ENCODE results near the gene PTGES3L. TPM values are rescaled to one million over a fixed set of nuclear protein-coding genes. Genes with fewer than 3 reads are reported as not detected.
"Not testable (repeated sequence)": the region's sequence is repeated elsewhere in the genome, so short reads cannot be mapped to it uniquely, and the experiment has no call there.

PTGES3L gene
- total RNA-seq, 1 donor from 2014 or later, result 0.13 TPM

DNA sequence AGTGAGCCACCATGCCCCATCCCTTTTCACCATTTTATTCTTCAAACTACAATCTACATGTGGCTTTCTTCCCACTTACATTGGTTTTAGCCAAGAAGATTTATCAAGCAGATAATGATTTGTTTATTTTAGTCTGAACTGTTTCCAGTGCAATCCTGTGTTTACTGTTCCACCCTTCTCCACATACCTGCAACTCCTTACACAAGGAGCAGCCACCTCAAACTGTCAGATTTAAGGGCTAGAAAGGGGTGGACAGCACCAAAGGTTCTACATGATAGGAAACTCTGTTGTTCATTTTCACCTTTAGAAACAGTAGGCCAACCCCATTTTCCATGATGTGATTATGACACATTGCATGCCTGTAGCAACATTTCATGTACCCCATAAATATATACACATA, 2.4 kb upstream of the PTGES3L start:
- DNase-seq (ENCODE audit: low read depth in 2 of 2), result no peak

DNA sequence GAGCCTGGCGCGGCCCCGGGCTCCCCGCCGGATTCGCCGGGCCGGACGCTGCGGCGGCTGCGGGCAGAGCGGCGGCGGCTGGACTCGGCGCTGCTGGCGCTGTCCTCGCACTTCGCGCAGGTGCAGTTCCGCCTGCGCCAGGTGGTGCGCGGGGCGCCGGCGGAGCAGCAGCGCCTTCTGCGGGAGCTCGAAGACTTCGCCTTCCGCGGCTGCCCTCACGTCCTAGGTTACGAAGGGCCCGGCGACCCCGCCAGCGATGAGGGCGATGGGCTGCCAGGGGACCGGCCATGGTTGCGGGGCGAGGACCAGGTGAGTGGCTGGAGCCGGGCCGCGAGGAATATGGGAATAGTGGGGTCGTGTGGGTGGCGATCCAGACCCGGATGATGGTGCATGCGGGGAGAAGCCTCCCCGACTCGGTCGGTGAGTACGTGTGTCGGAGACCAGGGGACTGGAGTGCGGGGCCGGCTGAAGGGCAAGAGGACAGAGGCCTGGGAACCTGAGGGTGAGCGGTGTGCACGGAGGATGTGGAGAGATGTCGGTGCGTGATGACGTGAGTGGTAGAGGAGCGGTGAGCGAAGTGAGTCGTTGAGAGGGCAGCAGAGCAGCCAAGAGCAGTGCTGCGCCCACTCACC, 1.0 kb upstream of the PTGES3L start:
- peak in 1 of 2 donors; percentile 66 for DNase-seq (ENCODE audit: low read depth in 2 of 2)

DNA sequence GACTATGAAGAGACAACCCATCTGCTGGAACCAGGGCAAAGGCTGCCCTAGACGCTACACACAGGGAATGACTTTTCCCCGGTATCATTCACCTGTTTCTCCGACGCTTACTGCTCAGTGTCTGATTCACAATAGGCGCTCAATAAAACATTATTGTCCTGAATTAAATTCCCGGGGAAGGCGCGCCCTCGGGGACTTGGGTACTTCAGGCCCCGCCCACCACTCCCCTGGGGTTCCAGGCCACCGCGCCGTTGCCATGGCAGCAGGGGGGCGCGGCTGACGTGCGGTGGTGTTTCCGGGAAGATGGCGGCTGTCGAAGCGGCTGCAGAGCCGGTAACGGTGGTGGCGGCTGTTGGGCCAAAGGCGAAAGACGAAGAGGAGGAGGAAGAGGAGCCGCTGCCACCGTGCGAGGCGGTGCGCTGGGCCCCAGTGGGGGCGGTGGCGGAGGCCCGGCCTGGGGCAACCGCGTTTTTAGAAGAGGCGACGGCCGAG, 440 bp upstream of the PTGES3L start, which contains the start of gene RUNDC1:
Gene RUNDC1, plus strand, starts transcription at position 292 of the 492 bp plus-strand sequence. Its CDS starts 12 bp downstream, at position 304.
- peak; percentile 60 to 84 for DNase-seq (ENCODE audit: low read depth in 2 of 2)

DNA sequence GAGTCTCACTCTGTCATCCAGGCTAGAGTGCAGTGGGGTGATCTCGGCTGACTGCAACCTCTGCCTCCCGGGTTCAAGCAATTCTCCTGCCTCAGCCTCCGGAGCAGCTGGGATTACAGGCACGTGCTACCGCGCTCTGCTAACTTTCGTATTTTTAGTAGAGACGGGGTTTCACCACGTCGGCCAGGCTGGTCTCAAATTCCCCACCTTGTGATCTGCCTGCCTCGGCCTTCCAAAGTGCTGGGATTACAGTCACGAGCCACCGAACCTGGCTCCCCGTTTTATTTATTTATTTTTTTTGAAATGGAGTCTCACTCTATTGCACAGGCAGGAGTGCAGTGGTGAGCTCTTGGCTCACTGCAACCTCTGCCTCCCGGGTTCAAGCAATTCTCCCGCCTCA, 4.2 kb downstream of the PTGES3L start:
- not testable (repeated sequence) for DNase-seq (ENCODE audit: low read depth in 2 of 2)

DNA sequence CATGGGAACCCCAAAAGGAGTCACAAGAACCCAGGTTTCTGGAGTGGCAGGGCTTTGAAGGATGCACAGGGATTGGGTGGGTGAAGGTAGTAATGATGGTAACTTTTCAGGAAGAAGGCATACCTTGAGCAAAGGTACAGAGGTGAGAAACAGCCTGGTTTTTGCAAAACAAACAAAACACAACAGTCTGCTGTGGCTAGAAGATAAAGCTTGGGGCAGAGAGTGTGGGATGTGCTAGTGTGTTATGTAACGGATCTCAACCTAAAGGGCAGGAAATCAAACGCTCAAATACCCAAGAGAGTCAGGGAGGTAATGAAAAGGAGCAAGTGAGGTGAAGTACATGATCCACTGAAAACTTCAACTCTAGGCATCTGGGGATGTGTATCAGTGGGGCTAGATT, 4.6 kb downstream of the PTGES3L start:
- DNase-seq (ENCODE audit: low read depth in 2 of 2), result no peak

DNA sequence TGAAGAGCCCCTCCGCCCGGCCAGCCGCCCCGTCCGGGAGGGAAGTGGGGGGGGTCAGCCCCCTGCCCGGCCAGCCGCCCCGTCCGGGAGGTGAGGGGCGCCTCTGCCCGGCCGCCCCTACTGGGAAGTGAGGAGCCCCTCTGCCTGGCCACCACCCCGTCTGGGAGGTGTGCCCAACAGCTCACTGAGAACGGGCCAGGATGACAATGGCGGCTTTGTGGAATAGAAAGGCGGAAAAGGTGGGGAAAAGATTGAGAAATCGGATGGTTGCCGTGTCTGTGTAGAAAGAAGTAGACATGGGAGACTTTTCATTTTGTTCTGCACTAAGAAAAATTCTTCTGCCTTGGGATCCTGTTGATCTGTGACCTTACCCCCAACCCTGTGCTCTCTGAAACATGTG, 6.6 kb downstream of the PTGES3L start:
- not testable (repeated sequence) for DNase-seq (ENCODE audit: low read depth in 2 of 2)

DNA sequence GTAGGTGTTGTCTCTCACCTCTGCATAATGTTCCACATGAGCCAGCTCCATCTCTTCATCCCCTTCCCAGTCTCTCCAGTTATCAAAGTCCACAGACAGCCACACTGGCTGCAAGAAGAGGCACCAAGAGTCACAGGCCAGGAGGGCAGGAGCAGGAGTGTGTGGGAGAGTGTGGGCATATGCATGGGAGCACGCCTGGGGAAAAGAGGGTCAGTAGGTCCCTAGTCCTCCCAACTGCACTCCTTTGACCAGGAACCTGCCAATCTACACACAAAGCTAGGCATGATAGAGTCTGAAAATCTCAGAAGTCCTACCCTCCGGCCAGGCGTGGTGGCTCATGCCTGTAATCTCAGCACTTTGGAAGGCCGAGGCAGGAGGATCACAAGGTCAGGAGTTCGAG, 8.3 kb downstream of the PTGES3L start:
- DNase-seq (ENCODE audit: low read depth in 2 of 2), result no peak

DNA sequence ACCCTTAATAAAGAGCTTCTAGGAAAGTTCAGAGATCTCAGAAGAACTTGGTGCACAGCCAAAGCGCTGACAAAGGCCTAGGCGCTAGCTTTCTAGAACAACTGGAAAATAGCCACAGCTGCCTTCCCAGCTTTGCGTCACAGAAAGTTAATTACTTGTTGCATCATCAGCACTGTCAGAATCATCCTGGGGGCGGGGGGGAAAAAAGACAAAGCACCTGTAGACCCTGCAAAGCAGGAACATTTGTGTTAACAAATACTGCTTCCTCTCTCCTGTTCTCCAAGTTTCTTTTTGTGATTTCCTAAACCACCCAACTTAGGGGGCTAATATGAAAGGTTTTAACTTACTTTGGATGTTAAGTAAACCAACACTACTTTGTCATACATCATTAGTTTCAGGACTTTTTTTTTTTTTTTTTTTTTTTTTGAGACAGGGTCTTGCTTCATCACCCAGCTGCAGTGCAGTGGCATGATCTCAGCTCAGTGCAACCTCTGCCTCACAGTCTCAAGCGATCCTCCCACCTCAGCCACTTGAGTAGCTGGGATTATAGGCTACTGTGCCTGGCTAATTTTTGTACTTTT, 10.8 kb downstream of the PTGES3L start:
- DNase-seq (ENCODE audit: low read depth in 2 of 2), result peak in 1 of 2 donors; percentile 9

DNA sequence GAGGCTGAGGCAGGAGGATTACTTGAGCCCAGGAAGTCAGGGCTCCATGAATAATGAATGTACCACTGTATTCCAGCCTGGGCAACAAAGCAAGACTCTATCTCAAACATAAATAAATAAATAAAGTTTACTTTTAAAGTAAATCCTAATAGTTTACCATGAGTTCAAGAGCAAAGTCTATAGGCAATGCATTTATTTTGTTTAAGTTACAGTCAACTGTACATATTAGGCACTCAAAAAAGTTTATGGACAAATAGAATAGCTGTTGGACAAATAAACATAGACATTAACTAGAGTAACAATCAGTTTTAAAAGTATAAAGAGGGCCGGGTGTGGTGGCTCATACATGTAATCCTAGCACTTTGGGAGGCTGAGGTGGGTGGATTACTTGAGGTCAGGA, 12.0 kb downstream of the PTGES3L start:
- DNase-seq (ENCODE audit: low read depth in 2 of 2), result no peak

DNA sequence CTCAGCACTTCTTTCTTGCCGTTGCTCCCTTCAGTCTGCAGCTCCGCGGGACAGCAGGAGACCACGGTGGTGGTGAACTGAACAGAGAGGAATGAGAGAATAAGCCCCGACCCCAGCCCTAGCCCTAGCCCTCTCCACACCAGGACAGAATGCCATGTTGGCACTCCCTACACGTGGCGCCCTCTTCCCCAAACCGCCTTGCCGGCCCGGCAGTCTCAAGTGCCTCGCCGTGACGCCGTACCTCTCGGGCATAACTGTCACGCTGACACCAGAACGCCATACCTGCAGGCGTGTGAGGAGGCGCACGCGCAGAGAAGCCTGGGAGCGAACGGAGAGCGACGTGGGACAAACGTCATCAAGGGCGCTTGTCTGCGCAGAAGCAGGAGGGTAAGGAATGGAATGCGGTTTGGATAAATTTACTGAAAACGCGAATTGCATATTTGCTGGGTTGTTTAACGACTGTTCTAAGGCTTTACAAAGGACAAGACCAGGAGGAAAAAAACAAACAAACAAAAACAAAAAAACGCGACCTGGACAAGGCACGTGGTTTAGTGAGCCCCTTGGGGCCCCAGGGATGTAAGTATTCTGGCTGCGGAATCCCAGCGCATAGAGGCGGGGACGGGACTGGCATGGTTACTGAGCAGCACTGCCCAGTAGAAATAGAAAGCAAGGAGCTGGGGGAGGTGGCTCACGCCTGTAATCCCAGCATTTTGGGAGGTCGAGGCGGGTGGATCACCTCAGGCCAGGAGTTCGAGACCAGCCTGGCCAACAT, 15.5 kb downstream of the PTGES3L start, which contains the start of gene AARSD1:
Gene AARSD1, minus strand, starts transcription at position 294 of the 772 bp plus-strand sequence. Its CDS starts 14 bp downstream, at position 280.
- DNase-seq (ENCODE audit: low read depth in 2 of 2), result peak; percentile 91 to 96

DNA sequence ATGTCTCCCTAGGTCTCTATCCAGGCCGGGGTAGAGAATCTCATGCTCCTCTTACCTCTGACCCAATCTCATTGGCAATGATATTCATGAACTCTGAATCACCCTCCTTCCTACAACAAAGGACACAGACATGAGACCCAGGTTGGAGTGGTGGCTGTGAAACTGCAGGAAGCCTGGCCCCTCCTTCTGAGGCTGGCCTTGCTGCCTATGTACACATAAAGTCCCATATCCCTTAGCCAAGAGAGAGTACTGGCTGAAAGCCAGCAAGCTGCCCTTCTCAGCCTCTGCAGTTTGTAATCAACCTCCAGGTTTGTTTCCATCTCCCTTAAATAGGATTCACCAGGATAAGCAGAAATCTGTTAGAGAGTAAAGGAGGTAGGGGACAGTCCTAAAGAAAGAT, 26.2 kb downstream of the PTGES3L start:
- peak in 1 of 2 donors; percentile 29 for DNase-seq (ENCODE audit: low read depth in 2 of 2)

DNA sequence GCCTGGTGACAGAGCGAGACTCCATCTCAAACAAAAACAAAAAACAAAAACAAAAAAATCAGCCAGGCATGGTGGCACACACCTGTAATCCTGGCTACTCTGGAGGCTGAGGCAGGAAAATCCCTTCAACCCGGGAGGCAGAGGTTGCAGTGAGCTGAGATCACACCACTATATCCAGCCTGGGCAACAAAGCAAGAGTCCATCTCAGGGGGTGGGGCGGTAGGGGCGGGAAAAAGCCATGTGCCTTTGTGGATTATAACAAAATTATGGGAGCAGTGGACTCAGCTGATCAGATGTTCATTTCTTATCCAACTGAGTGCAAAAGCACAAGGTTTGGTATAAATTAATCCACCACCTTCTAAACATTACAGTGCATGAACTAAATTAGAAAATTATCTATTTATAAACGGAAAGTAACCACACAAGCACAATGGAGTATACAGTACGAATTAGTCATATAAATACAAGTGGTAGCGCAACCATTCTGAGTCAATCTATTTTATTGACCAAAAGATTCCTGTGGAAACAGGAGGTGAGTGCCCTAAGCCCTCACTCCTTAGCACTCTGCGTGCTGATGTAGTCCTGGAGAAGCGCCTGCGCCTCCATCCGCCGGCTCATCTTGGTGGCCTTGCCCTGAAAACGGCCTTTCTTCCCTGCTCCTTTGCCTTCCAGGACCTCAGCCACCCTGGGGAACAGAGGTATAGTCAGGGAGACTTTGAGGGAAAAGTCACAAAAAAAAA, 29.7 kb downstream of the PTGES3L start:
- DNase-seq (ENCODE audit: low read depth in 2 of 2), result no peak

DNA sequence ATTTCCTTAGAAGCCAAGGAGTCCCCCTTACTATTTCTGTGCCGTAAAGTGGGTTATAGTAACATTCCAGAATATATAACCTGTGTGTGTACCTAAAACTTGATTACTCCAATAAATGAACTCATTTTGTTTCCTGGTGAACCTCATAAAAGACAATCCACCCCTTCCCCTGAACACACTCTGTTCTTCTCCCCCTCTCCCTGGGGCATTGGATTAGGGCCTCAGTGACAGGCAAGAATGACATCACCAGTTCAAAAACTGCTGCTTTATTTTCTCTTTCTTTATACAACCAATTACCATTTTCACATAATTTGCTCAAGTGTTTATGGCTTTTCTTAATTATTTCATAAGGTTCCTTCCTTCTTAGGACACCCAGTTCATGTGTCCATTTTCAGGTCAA, 33.1 kb downstream of the PTGES3L start:
- DNase-seq (ENCODE audit: low read depth in 2 of 2), result no peak

DNA sequence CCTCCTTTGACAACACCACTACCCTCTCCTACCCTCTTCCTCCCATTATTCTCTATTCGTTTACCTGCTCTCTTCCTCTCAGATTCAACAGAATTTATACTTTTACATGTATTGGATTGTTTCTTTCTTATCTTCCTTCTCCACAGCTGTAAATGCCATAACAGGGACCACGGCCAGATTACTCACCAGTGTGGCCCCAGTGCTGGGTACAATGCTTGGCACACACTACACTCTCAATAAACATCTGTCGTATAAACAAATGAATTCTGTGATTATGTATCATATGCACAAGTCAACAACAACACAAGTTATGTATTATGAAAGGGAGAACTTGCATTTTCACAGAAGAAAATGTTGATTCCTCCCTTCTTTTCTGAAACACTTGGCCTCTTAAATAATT, 35.7 kb downstream of the PTGES3L start:
- DNase-seq (ENCODE audit: low read depth in 2 of 2), result peak in 1 of 2 donors; percentile 20

DNA sequence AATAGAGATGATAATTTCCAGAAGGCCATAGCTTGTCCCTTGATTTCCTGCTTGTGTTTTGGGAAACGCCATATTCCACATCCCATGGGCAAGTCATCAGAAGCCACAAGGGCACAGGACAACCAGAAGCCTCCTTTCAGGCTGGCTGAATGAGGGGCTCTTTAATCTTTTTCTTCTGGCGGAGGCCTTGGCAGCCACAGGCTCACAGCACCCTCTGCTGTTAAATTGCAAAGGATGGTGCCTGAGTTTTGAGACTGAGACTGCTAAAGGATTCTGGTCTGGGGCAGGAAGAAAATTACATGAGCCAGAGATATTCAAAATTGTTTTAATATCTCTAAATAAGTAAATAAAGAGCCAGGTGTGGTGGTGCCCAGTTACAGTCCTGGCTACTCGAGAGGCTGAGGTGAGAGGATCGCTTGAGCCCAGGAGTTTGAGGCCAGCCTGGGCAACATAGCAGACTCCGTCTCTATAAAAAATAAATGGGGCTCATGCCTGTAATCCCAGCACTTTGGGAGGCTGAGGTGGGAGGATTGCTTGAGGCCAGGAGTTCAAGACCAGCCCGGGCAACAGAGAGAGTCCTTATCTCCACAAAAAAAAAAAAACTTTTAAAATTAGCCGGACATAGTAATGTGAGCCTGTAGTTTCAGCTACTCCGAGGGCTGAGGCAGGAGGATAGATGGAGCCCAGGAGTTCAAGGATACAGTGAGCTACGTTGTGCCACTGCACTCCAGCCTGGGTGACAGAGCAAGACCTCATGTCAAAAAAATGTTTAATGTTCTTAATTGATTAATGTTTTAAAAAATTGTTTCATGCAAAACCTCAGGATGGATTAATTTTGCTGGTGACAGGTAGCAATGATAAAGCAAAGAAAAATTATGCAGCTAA, 41.9 kb downstream of the PTGES3L start:
- peak; percentile 39 to 67 for DNase-seq (ENCODE audit: low read depth in 2 of 2)

DNA sequence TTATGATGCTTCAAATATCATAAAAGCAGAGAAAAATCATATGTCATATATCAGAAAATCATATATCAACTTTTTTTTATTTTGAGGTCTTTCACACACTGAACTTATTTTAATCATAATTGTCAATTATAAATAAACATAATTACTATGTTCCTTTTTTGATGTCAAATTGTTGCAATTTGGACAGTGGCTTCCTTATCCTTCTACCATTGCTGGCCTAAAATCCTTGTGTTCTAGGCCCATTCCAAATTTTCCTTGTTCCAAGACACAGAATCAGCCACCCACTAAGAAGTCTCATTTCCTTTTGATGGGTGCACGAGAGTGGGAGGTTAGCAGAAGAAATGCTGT, 50.4 kb downstream of the PTGES3L start:
- DNase-seq (ENCODE audit: low read depth in 2 of 2), result no peak

DNA sequence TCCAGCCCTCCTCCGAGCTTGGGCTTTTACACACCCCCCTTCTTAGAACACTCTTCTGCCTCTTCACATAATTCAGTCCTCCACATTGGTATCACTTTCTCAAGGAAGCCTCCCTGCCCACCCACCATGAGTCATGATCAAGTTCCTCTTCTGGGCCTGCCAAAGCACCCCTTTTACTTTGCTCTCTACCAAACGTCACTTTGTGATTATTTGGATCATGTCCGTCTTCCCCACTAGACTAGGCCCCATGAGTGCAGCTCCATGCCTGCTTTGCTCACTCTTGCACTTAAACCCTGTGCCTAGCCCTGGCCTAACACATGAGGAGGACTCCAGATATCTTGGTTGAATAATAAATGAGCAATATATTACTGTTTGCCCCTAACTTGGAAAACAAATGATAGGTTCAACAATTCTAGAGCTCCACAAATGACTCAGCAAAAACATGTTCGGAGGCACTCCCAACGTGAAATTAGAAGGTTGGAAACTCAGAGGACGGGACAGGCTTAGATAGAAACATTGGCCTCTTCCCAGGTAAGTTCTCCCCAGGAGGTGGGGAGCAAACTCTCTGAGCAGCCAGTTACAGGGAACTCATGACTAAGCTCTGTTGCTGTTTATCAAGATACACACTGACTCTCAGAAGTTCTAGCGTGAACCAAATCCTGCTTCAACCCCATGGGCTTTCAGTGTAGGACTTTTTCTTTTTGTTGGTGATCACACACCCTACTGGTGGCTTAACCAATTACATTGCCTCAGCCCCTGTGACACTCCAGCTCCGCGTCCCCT, 51.0 kb downstream of the PTGES3L start:
- peak; percentile 72 to 86 for DNase-seq (ENCODE audit: low read depth in 2 of 2)

DNA sequence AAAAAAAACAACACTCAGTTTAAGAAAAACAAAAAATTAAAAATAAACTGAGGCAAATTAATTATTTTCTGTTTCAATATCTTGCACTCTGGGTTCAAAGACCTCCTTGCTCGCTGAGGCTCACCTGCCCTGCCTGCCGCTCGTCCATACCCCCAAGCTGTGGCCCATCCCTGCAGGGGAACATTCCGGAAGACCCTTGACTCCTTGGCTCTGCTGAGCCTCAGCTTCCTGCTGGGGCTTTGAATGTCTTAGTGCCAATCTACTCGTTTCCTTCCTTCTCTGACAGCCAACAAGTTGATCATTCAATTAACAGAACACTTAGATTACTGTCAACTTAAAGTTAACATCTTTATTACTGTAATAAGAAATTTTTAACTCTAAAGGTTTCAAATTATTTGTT, 55.0 kb downstream of the PTGES3L start:
- peak in 1 of 2 donors; percentile 18 for DNase-seq (ENCODE audit: low read depth in 2 of 2)

DNA sequence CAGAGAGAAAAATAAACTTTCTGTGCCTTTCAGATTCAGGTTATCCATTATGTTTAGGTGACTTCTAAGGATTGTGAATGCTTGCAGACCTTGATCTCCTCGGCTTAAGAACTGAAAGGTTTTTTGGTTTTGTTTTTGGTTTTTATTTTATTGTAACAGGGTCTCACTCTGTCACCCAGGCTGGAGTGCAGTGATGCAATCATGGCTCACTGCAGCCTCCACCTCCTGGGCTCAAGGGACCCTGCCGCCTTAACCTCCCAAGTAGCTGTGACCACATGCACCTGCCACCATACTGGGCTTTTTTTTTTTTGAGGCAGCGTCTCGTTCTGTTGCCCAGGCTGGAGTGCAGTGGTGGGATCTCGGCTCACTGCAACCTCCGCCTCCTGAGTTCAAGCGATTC, 56.4 kb downstream of the PTGES3L start:
- not testable (repeated sequence) for DNase-seq (ENCODE audit: low read depth in 2 of 2)

DNA sequence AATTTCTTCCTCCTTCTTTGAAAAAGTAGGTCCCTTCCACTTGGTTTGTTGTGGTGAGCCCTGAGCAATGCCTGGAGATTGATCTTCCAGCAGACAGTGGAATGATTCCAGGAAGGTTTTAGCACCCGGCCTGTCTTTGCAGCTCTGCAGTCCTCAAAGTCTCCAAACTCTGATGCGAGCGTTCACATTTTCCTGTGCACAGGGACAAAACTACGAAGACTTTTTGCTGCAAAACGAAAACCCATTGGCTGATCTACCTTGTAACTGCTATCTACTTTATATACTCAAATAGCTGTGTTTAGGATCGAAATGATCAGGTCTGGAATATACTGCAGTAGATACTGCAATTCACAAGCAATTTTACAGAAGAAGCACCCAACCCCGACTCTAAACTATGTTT, 57.6 kb downstream of the PTGES3L start:
- no peak for DNase-seq (ENCODE audit: low read depth in 2 of 2)

All from dermis microvascular lymphatic vessel endothelial cell (primary cell).